Putamen (tissue), 1 donor: ENCODE measurements around the gene STRA6.
"Not testable (repeated sequence)": the region's sequence is repeated elsewhere in the genome, so short reads cannot be mapped to it uniquely, and the experiment has no call there.

Source experiments
- DNase-seq: peaks from one replicate; pipeline ENCODE4 v3.0.0-alpha.2; 2016; ENCODE audit warnings: low spot score

Gene STRA6

GRCh38 chr15:74179983-74180880 lies 22.4 kb downstream of the STRA6 start:
- no peak for DNase-seq

GRCh38 chr15:74179101-74179841 lies 23.3 kb downstream of the STRA6 start:
- DNase-seq = no peak

- no peak for DNase-seq
Measured at GRCh38 chr15:74178326-74179100, 24.1 kb downstream of the STRA6 start.

- no peak for DNase-seq
Measured at GRCh38 chr15:74176262-74177214, 26.0 kb downstream of the STRA6 start.

GRCh38 chr15:74175271-74176191 lies 27.1 kb downstream of the STRA6 start:
- DNase-seq = no peak

- no peak for DNase-seq
Measured at GRCh38 chr15:74174958-74175253, 27.7 kb downstream of the STRA6 start.

GRCh38 chr15:74174219-74174957 lies 28.2 kb downstream of the STRA6 start:
- no peak for DNase-seq

GRCh38 chr15:74173380-74174218 lies 29.0 kb downstream of the STRA6 start, which contains the start of gene ISLR:
Gene ISLR, plus strand, starts transcription at chr15:74173710. Its CDS starts 1,149 bp downstream, at chr15:74174859.
- no peak for DNase-seq

- no peak for DNase-seq
Measured at GRCh38 chr15:74172701-74173379, 29.7 kb downstream of the STRA6 start.

GRCh38 chr15:74171965-74172541 lies 30.5 kb downstream of the STRA6 start:
- DNase-seq = no peak

- no peak for DNase-seq
Measured at GRCh38 chr15:74170875-74171578, 31.6 kb downstream of the STRA6 start.

GRCh38 chr15:74170071-74170844 lies 32.3 kb downstream of the STRA6 start:
- DNase-seq = no peak

- no peak for DNase-seq
Measured at GRCh38 chr15:74168711-74169126, 33.9 kb downstream of the STRA6 start.

GRCh38 chr15:74167891-74168331 lies 34.7 kb downstream of the STRA6 start:
- DNase-seq = no peak

- no peak for DNase-seq
Measured at GRCh38 chr15:74165461-74165860, 37.1 kb downstream of the STRA6 start.

- DNase-seq = not testable (repeated sequence)
Measured at GRCh38 chr15:74162195-74162536, 40.4 kb downstream of the STRA6 start.
